WTC11 (cell line): ENCODE results near the gene SPOCK1.

Source experiments
- CTCF ChIP-seq: fragments of 200-600 bp; IDR thresholded peaks from 2 replicates; pipeline ENCODE4 v1.8.0; 2022; ENCODE audit warnings: antibody characterized with exemption
- E2F4 ChIP-seq: sonication (generic); formaldehyde crosslinking; IDR thresholded peaks from 2 replicates; pipeline ENCODE4 v1.8.1; 2022; ENCODE audit warnings: low read depth, mild to moderate bottlenecking, moderate library complexity, missing genetic modification reagents, borderline replicate concordance
- ERG ChIP-seq: fragments of 250-450 bp; sonication (Bioruptor Pico); IDR thresholded peaks from 2 replicates; pipeline ENCODE4 v1.8.0; 2021; ENCODE audit warnings: mild to moderate bottlenecking
- FOXJ3 ChIP-seq: sonication (generic); formaldehyde crosslinking; IDR thresholded peaks from 2 replicates; pipeline ENCODE4 v1.9.0; 2021; ENCODE audit warnings: missing genetic modification reagents, mild to moderate bottlenecking, borderline replicate concordance
- MAX ChIP-seq: sonication (generic); formaldehyde crosslinking; IDR thresholded peaks from 2 replicates; pipeline ENCODE4 v1.8.0; 2022; ENCODE audit warnings: mild to moderate bottlenecking, missing genetic modification reagents
- MXD4 ChIP-seq: fragments of 250-450 bp; sonication (Bioruptor Pico); IDR thresholded peaks from 2 replicates; pipeline ENCODE4 v1.8.0; 2021; ENCODE audit warnings: mild to moderate bottlenecking, moderate library complexity, borderline replicate concordance
- MYBL2 ChIP-seq: sonication (generic); formaldehyde crosslinking; IDR thresholded peaks from 2 replicates; pipeline ENCODE4 v1.8.1; 2023; ENCODE audit warnings: mild to moderate bottlenecking, moderate library complexity, missing genetic modification reagents
- TEAD1 ChIP-seq: sonication (generic); formaldehyde crosslinking; IDR thresholded peaks from 2 replicates; pipeline ENCODE4 v1.8.0; 2022; ENCODE audit warnings: mild to moderate bottlenecking, missing genetic modification reagents
- TEAD4 ChIP-seq: sonication (generic); formaldehyde crosslinking; IDR thresholded peaks from 2 replicates; pipeline ENCODE4 v1.8.0; 2022; ENCODE audit warnings: mild to moderate bottlenecking, missing genetic modification reagents
- USF2 ChIP-seq: sonication (generic); formaldehyde crosslinking; IDR thresholded peaks from 2 replicates; pipeline ENCODE4 v1.8.1; 2023; ENCODE audit warnings: mild to moderate bottlenecking, missing genetic modification reagents, moderate library complexity
- ZNF263 ChIP-seq: sonication (generic); formaldehyde crosslinking; IDR thresholded peaks from 2 replicates; pipeline ENCODE4 v1.8.1; 2022; ENCODE audit warnings: low read depth, mild to moderate bottlenecking, moderate library complexity, missing genetic modification reagents
- ZNF425 ChIP-seq: fragments of 250-450 bp; sonication (Bioruptor Pico); conservative IDR thresholded peaks from 2 replicates; pipeline ENCODE4 v1.9.0; 2021; ENCODE audit warnings: mild to moderate bottlenecking
- ZNF512 ChIP-seq: sonication (generic); formaldehyde crosslinking; IDR thresholded peaks from 2 replicates; pipeline ENCODE4 v1.8.1; 2022; ENCODE audit warnings: missing genetic modification reagents, borderline replicate concordance

- no peak for TF ChIP-seq TEAD1
- TF ChIP-seq MYBL2 (CRISPR knock-in tag): no peak
- TF ChIP-seq CTCF: no peak
- TF ChIP-seq USF2 (CRISPR knock-in tag): no peak
- TF ChIP-seq E2F4 (CRISPR knock-in tag): no peak
- TF ChIP-seq ZNF512: no peak
- TF ChIP-seq ERG (CRISPR knock-in tag): no peak
- no peak for TF ChIP-seq ZNF263 (CRISPR knock-in tag)
- no peak for TF ChIP-seq MXD4 (CRISPR knock-in tag)
- no peak for TF ChIP-seq FOXJ3
- TF ChIP-seq TEAD4: no peak
- no peak for TF ChIP-seq MAX (CRISPR knock-in tag)
- no peak for TF ChIP-seq ZNF425 (CRISPR knock-in tag)
Observed at GRCh38 chr5:137190441-137190840, 308.7 kb downstream of the SPOCK1 start.
